GM12874 (cell line): ENCODE results near the gene KIAA0825.

Experiments
- TF ChIP-seq, protein P1 (sequence below): IDR thresholded peaks from 2 replicates; pipeline ENCODE4 v1.5.1; 2011; ENCODE audit warnings: low read depth, mild to moderate bottlenecking, control low read depth, low read length, moderate library complexity; ENCODE audit not compliant: insufficient read depth

Gene KIAA0825

DNA sequence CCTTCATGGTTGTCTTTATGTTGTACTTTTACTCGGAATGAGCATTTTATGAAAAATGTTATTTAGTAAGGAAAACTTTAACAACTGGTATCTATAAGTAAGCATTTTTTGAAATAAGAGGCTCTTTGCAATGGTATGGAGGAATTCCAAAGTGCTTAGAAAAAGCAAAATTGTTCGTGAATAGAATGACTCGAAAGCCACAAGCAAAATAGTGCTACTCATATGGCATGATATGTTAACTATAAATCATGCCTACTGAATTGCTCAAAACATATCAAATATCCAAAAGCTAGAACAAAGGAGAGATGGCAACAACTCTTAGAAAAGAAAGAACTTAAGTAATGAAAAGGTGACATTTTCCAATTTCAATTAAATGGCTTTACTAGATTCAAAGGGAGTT, 216.3 kb downstream of the KIAA0825 start:
- TF ChIP-seq, protein P1, sequence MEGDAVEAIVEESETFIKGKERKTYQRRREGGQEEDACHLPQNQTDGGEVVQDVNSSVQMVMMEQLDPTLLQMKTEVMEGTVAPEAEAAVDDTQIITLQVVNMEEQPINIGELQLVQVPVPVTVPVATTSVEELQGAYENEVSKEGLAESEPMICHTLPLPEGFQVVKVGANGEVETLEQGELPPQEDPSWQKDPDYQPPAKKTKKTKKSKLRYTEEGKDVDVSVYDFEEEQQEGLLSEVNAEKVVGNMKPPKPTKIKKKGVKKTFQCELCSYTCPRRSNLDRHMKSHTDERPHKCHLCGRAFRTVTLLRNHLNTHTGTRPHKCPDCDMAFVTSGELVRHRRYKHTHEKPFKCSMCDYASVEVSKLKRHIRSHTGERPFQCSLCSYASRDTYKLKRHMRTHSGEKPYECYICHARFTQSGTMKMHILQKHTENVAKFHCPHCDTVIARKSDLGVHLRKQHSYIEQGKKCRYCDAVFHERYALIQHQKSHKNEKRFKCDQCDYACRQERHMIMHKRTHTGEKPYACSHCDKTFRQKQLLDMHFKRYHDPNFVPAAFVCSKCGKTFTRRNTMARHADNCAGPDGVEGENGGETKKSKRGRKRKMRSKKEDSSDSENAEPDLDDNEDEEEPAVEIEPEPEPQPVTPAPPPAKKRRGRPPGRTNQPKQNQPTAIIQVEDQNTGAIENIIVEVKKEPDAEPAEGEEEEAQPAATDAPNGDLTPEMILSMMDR = no peak

DNA sequence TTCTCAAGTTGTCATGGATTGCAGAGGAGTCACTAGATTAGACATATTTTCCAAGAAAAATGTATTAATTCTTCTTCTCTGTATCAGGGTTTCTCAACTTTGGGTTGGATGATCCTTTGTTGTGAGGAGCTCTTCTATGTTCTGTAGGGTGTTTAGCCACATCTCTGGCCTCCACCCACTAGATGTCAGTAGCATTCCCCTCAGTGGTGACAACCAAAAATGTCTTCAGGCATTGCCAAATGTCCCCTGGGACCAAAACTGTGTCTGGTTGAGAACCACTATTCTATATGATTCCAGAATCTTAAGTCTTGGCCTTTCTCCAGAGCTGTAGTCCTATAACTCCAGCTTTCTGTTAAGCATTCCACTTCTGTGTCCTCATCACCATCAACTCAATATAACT, 220.9 kb downstream of the KIAA0825 start:
- TF ChIP-seq, protein P1 = no peak

DNA sequence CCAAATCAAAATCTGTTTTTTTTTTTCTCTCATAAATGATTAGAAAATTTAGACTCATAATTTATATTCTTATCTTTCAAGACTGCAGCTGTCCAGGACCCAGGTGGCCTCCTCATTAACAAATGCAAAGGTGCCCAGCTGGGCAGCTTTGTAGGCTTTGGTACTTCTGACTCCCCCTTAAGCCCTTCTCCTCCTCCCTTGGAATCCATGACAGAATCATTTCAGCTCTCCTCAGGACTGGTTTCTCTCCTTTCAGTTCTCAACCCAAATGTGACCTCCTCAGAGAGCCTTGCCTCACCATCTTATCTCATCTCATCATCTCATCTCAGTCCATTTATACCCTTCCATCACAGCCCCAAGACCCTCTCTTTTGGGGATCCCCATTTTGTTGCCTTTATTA, 221.7 kb downstream of the KIAA0825 start:
- TF ChIP-seq, protein P1 = no peak

DNA sequence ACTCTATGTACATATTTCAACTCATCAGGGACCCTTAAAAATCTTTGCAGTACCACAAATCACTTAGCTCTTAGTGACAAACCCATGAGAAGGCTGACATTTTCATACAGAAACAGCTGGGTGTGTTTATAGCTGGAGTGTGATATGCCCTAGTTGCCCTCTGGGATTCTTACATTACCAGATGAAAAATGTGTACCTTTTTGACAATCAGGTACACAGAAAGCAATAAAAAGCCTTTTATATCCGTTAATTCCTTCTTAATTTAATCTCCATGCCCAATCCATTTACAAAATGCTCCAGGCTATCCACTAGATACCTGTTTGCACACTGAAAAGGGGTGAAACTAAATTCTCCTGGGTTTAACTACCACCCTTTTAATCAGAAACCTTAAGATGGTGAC, 222.9 kb downstream of the KIAA0825 start:
- TF ChIP-seq, protein P1 = no peak

DNA sequence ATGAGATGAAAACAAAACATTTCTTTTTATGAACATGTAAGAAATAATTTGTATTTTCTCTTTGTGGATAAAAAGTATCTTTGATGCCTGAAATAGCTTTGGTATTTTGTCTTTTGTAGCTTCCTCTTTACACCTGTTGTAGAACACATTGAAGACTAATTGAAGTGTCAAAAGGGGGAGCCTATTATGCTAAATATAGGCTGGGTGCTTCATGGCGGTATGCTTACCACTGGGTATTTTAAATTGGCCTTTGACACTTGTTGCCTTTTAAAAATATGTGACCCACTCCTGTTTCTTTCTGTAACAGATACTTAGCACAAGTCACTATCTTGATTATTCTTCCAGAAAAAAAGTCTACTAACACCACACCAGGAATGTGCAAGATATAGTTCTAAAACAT, 226.4 kb downstream of the KIAA0825 start:
- TF ChIP-seq, protein P1 = no peak

DNA sequence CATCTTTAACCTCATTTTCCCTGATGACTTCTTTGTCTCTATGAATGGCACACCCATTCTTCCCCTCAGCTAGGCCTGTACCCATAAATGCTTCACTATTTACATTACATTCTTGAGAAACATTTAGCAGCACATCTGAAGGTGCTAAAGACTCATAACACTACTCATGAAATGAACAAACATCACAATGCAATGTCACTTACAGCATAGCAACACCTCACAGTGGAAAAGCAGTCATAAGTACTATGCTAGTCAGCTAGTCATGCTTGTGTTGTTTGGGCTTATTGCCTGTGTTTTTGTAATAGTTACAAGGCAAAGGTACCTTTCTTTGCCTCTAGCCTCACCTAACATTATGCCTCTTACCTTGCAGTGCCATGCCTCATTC, 228.9 kb downstream of the KIAA0825 start:
- TF ChIP-seq, protein P1 = no peak

DNA sequence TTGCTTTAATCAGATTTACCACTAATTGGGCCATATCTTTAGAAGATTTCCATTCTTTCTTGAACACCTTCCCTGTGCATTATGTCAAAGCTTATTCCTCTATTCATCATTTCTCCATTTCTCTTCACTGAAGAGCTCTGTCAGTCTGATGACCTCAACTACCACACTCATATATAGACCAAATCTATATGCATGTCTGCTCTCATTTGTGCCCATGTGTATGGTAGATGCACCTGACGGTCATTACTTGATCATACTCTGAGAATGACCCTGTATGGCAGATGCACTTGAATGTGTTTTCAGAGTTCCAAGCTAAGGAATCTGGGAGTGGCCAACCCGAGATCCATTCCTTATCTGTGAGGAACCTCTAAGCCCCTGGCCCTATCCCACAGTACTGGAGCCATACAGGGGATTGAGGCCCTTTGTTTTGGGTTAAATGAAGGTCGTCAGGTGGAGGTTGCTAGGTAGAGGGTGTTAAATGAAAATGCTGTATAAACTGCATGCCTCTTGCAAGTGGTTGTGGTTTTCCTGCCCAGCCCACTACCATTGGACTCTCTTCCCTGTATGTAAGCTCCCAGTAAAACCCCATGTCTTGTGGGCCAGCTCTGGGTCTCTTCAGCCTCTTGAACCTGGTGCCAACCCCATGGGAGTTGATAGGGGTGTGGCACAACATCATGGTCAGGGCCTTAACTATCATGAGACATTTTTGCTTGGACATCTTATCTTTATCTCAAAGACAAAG, 229.5 kb downstream of the KIAA0825 start:
- TF ChIP-seq, protein P1 = no peak
